M059J (cell line): ENCODE results near the gene HNRNPCL1. TPM values are rescaled to one million over a fixed set of nuclear protein-coding genes. Genes with fewer than 3 reads are reported as not detected.
A peak's percentile ranks its signal among the peaks of the same experiment; 100 is the strongest.
"Not testable (repeated sequence)": the region's sequence is repeated elsewhere in the genome, so short reads cannot be mapped to it uniquely, and the experiment has no call there.

Experiments used
- DNase-seq: peaks from one replicate; pipeline ENCODE4 v3.0.0-alpha.2; 2012; ENCODE audit warnings: low read depth
- total RNA-seq: library from RNA; depleted of rRNA; stranded (reverse); fragments of >200 nt; shearing (Covaris generic); gene quantifications from 2 replicates; pipeline ENCODE4 v1.2.3, GENCODE V29; 2014; rRNA removed

The HNRNPCL1 gene
- not detected in 2 replicates for total RNA-seq

- not testable (repeated sequence) for DNase-seq
These were observed at the start of gene HNRNPCL1 for GRCh38 chr1:12848620-12849019. Gene HNRNPCL1, minus strand, starts transcription at chr1:12848720. Its CDS starts 431 bp downstream, at chr1:12848289.

GRCh38 chr1:12898170-12898569, 49.6 kb upstream of the HNRNPCL1 start, which contains the start of gene PRAMEF10:
Gene PRAMEF10, minus strand, starts transcription at chr1:12898270. Its CDS starts 2,423 bp downstream, at chr1:12895847.
- not testable (repeated sequence) for DNase-seq

- not testable (repeated sequence) for DNase-seq
These were observed 37.6 kb upstream of the HNRNPCL1 start, which contains the start of gene PRAMEF4 for GRCh38 chr1:12886101-12886500. Gene PRAMEF4, minus strand, starts transcription at chr1:12886201. Its CDS starts 2,807 bp downstream, at chr1:12883394.

- not testable (repeated sequence) for DNase-seq
These were observed 29.9 kb upstream of the HNRNPCL1 start for GRCh38 chr1:12878453-12878852.

- DNase-seq: not testable (repeated sequence)
These were observed 14.8 kb upstream of the HNRNPCL1 start for GRCh38 chr1:12863131-12863880.

- DNase-seq: not testable (repeated sequence)
These were observed 8.3 kb upstream of the HNRNPCL1 start, which contains the start of gene PRAMEF2 for GRCh38 chr1:12856786-12857185. Gene PRAMEF2, plus strand, starts transcription at chr1:12857086. Its CDS starts 1,924 bp downstream, at chr1:12859010.

GRCh38 chr1:12851779-12852178, 3.3 kb upstream of the HNRNPCL1 start:
- DNase-seq: peak; percentile 92

DNA sequence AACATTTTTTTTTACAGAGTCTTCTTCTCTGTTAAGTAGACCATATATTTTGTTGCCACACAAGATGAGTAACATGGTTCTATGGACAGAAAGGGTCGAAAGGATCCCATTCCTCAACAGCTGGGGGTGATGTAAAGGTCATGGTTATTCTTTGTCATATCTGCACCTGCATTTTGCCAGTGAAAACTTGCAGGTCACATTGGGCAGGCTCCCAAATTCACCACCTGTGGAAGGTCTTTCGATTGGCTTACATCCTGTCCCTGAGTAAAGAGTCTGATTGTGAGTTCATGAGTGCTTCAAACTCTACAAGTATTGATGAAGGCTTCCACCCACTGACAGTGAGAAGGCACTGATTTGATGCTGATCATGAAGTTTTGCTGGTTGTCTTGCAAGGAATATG, 15.3 kb downstream of the HNRNPCL1 start:
- DNase-seq: not testable (repeated sequence)

DNA sequence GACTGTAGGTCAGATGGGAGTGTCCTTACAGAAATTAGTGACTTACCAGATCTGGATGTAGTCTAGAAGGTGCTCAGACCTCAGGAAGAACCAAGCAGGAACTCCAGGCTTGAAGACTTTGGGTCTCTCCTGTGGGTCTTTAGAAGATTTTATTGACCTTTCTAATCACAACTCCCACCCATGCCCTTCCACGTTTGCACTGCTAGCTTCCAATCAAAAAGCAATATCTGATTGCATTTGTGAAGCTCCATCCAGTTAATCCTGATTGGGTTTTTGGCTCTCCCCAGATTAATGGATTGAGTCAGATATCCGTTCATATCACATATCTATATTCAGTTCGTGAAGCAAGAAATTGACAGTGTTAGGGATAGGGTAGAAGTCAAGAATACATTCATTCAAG, 17.2 kb downstream of the HNRNPCL1 start, which contains the start of gene PRAMEF11:
Gene PRAMEF11, minus strand, starts transcription at position 101 of the 400 bp plus-strand sequence. CDS start 2,621 bp downstream, outside the sequence.
- DNase-seq: not testable (repeated sequence)

GRCh38 chr1:12819061-12819460, 29.5 kb downstream of the HNRNPCL1 start:
- DNase-seq: not testable (repeated sequence)

DNA sequence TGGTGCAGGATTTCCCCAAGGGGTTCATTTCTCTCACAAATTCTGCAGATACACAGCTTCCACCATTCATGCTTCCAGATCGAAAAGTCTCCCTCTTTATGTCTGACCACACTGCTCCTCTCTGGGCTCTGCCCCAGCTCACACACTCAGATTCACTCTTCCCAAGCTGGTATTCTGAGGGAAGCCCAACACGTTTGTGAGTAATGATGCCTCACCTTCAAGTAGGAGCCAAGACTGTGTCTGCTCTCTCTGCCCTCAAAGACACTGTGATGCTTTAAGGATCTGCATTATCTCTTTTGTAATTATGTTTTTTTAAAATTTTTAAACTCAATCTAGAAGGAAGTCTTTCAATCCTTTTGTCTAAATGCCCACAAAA, 37.1 kb downstream of the HNRNPCL1 start:
- DNase-seq: peak; percentile 78

DNA sequence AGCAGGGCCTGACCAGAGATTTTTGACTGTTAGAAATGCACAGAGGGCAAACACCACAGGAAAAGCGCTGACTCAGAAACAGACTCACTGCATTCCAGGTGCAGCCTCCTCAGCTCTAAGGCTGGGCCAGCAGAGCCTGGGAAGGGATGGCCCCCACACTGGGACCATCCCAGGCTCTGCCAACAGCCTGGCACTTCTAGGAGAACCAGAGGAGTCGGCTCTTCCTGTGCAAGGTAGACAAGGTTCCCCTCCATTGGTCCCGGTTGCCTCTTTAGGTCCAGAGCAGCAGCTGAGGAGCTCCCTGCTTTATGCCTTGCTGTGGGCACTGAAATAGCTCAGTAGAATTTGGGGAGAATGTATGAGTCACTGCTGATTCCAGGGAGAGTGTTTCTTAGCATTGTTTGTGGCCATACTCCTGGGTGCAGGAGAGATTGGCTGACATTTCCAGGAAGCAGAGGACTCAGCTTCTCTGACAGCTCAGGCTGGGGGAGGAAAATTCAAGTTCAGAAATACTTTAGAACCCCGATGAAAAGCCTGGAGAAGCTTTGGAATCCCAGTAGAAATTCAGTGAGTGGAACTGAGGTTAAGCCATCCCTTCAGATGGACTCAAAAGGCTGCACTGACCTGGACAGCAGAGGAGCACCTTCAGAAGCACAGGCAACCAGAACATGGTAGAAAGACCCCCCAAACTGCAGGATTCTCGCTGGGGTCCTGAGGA, 37.7 kb downstream of the HNRNPCL1 start:
- peak; percentile 89 for DNase-seq

GRCh38 chr1:12809933-12810332, 38.6 kb downstream of the HNRNPCL1 start:
- DNase-seq: no peak

DNA sequence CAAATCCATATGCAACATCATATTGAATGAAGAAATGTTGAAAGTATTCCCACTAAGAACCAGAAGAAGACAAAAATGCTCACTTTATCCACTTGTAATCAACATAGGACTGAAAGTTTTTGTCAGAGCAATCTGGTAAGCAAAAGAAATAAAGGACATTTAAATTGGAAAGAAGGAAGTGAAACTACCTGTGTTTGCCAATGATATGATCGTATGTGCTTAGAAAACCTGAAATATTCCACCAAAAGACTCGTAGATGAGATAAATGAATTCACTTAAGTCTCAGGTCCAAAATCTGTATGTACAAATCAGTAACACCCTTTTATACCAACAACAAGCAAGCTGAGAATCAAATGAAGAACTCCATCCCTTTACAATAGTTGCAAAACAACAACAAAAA, 48.8 kb downstream of the HNRNPCL1 start:
- DNase-seq: no peak

- DNase-seq: peak; percentile 61
These were observed 49.6 kb downstream of the HNRNPCL1 start for GRCh38 chr1:12798911-12799310.

Other genes with a start within 250 kb of the HNRNPCL1 start
- 47.3 and 51.5 TPM in 2 replicates for gene DHRS3, start 230.5 kb downstream of the HNRNPCL1 start, total RNA-seq
- not detected in 2 replicates for gene AADACL4, start 204.6 kb downstream of the HNRNPCL1 start, total RNA-seq
- gene AADACL3, start 132.6 kb downstream of the HNRNPCL1 start, total RNA-seq: not detected in 2 replicates
- not detected in 2 replicates for gene CFAP107, start 102.5 kb downstream of the HNRNPCL1 start, total RNA-seq
- gene PRAMEF12, start 75.0 kb downstream of the HNRNPCL1 start, total RNA-seq: not detected in 2 replicates
- not detected in 2 replicates for gene PRAMEF1, start 57.3 kb downstream of the HNRNPCL1 start, total RNA-seq
- gene PRAMEF11, start 17.3 kb downstream of the HNRNPCL1 start, total RNA-seq: not detected in 2 replicates
- gene PRAMEF2, start 8.4 kb upstream of the HNRNPCL1 start, total RNA-seq: not detected in 2 replicates
- gene PRAMEF4, start 37.5 kb upstream of the HNRNPCL1 start, total RNA-seq: not detected in 2 replicates
- not detected in 2 replicates for gene PRAMEF10, start 49.5 kb upstream of the HNRNPCL1 start, total RNA-seq
- gene PRAMEF7, start 67.9 kb upstream of the HNRNPCL1 start, total RNA-seq: not detected in 2 replicates
- gene PRAMEF6, start 98.9 kb upstream of the HNRNPCL1 start, total RNA-seq: not detected in 2 replicates
- gene PRAMEF27, start 207.9 kb upstream of the HNRNPCL1 start, total RNA-seq: not detected in 2 replicates
- gene HNRNPCL3, start 212.0 kb upstream of the HNRNPCL1 start, total RNA-seq: not detected in 2 replicates
- gene PRAMEF25, start 222.1 kb upstream of the HNRNPCL1 start, total RNA-seq: not detected in 2 replicates